ENCODE data around the gene LSS. TPM values are rescaled to one million over a fixed set of nuclear protein-coding genes. Genes with fewer than 3 reads are reported as not detected.

The LSS gene
- total and polyA plus RNA-seq, 2 of the 4 experiments (the other 2 are of a cell fraction) = 43.4 to 58.1 TPM

DNA sequence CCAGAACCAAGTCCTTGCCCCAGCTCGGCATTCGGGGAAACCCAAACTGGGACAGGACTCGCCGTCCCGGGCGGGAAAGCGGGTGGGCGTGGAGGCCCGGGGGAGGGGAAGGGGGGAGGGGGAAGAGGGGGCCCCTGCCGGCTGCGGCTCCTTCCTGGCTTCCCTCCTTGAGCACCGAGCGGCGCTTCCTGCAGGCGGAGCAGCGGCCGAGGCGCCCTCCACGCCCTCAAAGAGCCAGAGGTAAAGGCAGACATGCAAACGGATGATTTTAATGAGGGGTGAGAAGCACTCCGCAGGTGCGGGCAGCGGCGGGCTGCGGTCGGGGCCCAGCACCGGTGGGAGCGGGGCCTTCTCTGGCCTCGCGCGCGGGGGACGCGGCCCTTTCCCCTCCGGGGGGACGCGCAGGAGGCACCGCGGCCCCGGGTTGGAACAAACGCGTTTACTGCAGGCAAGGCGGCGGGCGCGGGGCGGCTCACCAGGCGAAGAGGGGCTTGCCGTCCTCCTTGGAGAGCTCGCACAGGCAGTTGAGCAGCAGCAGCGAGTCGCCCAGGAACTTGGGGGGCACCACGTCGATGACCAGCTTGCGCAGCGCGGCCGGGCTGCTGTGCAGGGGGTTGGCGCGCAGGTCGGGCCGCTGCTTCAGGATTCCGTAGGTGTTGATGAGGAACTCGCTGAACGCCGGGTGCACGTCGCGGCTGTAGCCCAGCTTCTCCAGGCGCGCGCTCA lies 67.5 kb downstream of the LSS start:
- Histone ChIP-seq H4K8ac (ENCODE audit: low read depth in 2 of 2, low read length in 2 of 2) (no peak overlapping the region), H2AK9ac (replicated peaks; ENCODE audit: low read depth, low read length, poor library complexity) (no peak overlapping the region), H3K4me2 (ENCODE audit: low read depth, low read length) (no peak overlapping the region), H3K27me3 (ENCODE audit: control insufficient read depth, insufficient read depth, low read length) (no peaks in the 10 kb centered on the region), H3K79me1 (ENCODE audit: low read depth in 1 of 2, low read length in 2 of 2) (no peaks in the 10 kb centered on the region), H3K56ac (ENCODE audit: extremely low read depth, insufficient read depth, low read length) (no peak overlapping the region), H3K9me1 (ENCODE audit: insufficient read depth, low read length) (0 out of 2 replicates have a peak, but pooled peaks cover under 1% of the 10 kb centered on the region), H2BK20ac (ENCODE audit: low read depth, low read length) (no peak overlapping the region), H2AFZ (replicated peaks; ENCODE audit: low read length, poor library complexity) (no peak overlapping the region), H3K4me3 (ENCODE audit: insufficient read depth, low read depth, low read length) (no peak overlapping the region), H3K36me3 (ENCODE audit: control insufficient read depth, insufficient read depth, low read length) (peaks cover 5% of the 10 kb centered on the region), H3K9me3 (ENCODE audit: control insufficient read depth, insufficient read depth, low read length) (peaks cover 2% of the 10 kb centered on the region; the same call in 1 of the 2 replicates), H2BK120ac (ENCODE audit: low read depth, low read length) (no peak overlapping the region), H3K4me1 (ENCODE audit: control insufficient read depth, insufficient read depth, low read length) (no peaks in the 10 kb centered on the region), H3K23ac (ENCODE audit: low read depth, low read length) (no peak overlapping the region), H4K91ac (ENCODE audit: insufficient read depth, low read depth, low read length) (no peak overlapping the region), H3K4ac (ENCODE audit: low read depth, low read length) (no peak overlapping the region), H2AK5ac (ENCODE audit: low read depth, low read length) (no peak overlapping the region), H3K9ac (ENCODE audit: low read depth, low read length) (no peak overlapping the region), H4K20me1 (ENCODE audit: insufficient read depth, low read length) (no peaks in the 10 kb centered on the region), H3K27ac (ENCODE audit: insufficient read depth, low read length) (no peak overlapping the region), H3K14ac (replicated peaks; ENCODE audit: low read depth, low read length) (no peak overlapping the region), H2BK15ac (ENCODE audit: low read depth, low read length) (no peak overlapping the region), H4K5ac (ENCODE audit: low read depth, low read length) (no peak overlapping the region), H2BK5ac (ENCODE audit: low read depth, low read length, poor library complexity, severe bottlenecking) (no peak overlapping the region), H3K18ac (ENCODE audit: low read depth, low read length) (no peak overlapping the region)
- POLR2A ChIA-PET (ENCODE audit: unreplicated experiment) = no interaction called here
- DNase-seq = no peak
- 83% methylated on average over 41 of the region's 72 CpGs; no CpG with 5 or more reads in 1 of the 2 experiments for WGBS, 2 experiments (ENCODE audit: extremely low coverage in 2 of 2, insufficient read length in 1 of 2)
- no TSS peak for BruUV-seq (replicated peaks)
- TF ChIP-seq BHLHE40 (IDR thresholded peaks at IDR 0.05; ENCODE audit: low read depth, low read length) (no peak), SMC3 (IDR thresholded peaks at IDR 0.05; ENCODE audit: low read depth, low read length) (no peak), MXI1 (IDR thresholded peaks at IDR 0.05; ENCODE audit: borderline replicate concordance, low read depth, low read length) (no peak), NFE2L2 (IDR thresholded peaks at IDR 0.05; ENCODE audit: low read depth, low read length) (no peak), CHD1 (IDR thresholded peaks at IDR 0.05; ENCODE audit: low read depth, low read length) (no peak), FOS (IDR thresholded peaks at IDR 0.05; ENCODE audit: low read depth, low read length) (no peak), POLR2A (IDR thresholded peaks at IDR 0.05; ENCODE audit: low read depth, low read length) (no peak), MAFK (IDR thresholded peaks at IDR 0.05; ENCODE audit: low read depth, low read length) (no peak), RFX5 (IDR thresholded peaks at IDR 0.05; ENCODE audit: low read depth, low read length) (no peak)
- CTCF ChIA-PET = no interaction called here
- in situ Hi-C loops (cut with MboI; ENCODE audit: low sequenced_read_pairs) = no loop called here
- no peak for ATAC-seq (ENCODE audit: low read depth)
- dilution Hi-C loops (cut with HindIII; ENCODE audit: low sequenced_read_pairs, unreplicated experiment) = no loop called here
- intact Hi-C loops (cut with micrococcal nuclease) = no loop called here
